ENCODE data around the gene CCDC74B.
"Not testable (repeated sequence)": the region's sequence is repeated elsewhere in the genome, so short reads cannot be mapped to it uniquely, and the experiment has no call there.

DNA sequence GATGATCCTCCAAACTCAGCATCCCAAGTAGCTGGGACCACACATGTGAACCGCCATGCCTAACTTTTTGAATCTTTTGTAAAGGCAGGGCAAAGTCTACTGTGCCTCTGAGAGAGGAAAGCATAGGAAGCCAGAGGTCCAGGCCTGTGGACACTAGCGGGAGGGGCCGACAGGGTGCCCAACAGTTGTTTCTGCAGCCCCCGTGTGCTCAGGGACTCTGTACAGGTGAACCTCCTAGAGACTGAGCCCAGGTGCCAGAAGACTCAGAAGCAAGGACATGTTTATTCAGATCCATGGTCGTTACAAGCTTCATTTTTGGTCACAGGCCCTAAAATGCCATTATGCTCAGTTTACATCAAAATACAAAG, 6.2 kb upstream of the CCDC74B start:
- TF ChIP-seq EZH2 (IDR thresholded peaks at IDR 0.05); POLR2AphosphoS5 (IDR thresholded peaks at IDR 0.05; ENCODE audit: borderline replicate concordance, low read depth, low read length); FOXP2 (optimal IDR thresholded peaks at IDR 0.05; ENCODE audit: control extremely low read depth, extremely low read length, insufficient read depth): not testable (repeated sequence)
